H7 (cell line): Measurements from ENCODE around the gene EDAR. TPM values are rescaled to one million over a fixed set of nuclear protein-coding genes. Genes with fewer than 3 reads are reported as not detected.
A peak's percentile ranks its signal among the peaks of the same experiment; 100 is the strongest.

Experiments
- DNase-seq: peaks from one replicate; pipeline ENCODE4 v3.0.0; 2012
- H3K27me3 ChIP-seq: 2 replicates; pipeline ENCODE4 v1.6.0; 2011; ENCODE audit warnings: mild to moderate bottlenecking, low read length; ENCODE audit not compliant: control insufficient read depth, insufficient read depth
- H3K36me3 ChIP-seq: replicated peaks from 2 replicates; pipeline ENCODE4 v1.5.1; 2011; ENCODE audit warnings: low read length; ENCODE audit not compliant: control insufficient read depth, insufficient read depth
- H3K4me3 ChIP-seq: 2 replicates; pipeline ENCODE4 v1.5.1; 2011; ENCODE audit warnings: low read depth, mild to moderate bottlenecking, control low read depth, low read length, moderate library complexity; ENCODE audit not compliant: insufficient read depth
- total RNA-seq: library from RNA; depleted of rRNA; stranded (reverse); fragments of >200 nt; shearing (Covaris generic); gene quantifications from 2 replicates; pipeline ENCODE4 v1.2.3, GENCODE V29; 2014

EDAR gene
- total RNA-seq, 1 experiment from 2014 or later = 0.03 TPM

- Histone ChIP-seq H3K27me3 (no peaks in the 10 kb centered on the region), H3K4me3 (no peak overlapping the region), H3K36me3 (no peaks in the 10 kb centered on the region)
- no peak for DNase-seq
These were observed 94.3 kb downstream of the EDAR start for GRCh38 chr2:108894766-108895165.

GRCh38 chr2:108893277-108893676 is 95.7 kb downstream of the EDAR start:
- Histone ChIP-seq H3K27me3 (no peaks in the 10 kb centered on the region), H3K4me3 (no peak overlapping the region), H3K36me3 (no peaks in the 10 kb centered on the region)
- no peak for DNase-seq

DNA sequence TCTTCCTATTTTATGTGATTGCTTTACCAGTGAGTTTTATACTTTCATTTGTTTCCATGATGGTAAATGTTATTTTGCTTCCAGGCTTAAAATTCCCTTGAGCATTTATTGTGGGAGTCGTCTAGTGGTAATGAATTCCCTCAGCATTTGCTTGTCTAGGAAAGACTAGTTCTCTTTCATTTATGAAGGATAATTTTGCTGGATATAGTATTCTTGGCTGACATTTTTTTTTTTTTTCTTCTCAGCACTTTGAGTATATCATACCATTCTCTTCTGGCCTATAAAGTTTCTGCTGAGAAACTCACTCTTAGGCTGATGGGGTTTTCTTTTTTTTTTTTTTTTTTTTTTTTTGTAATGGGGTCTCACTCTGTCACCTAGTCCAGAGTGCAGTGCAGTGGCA is 99.1 kb downstream of the EDAR start:
- no peak overlapping the region for H3K4me3 ChIP-seq
- DNase-seq = no peak
- no peaks in the 10 kb centered on the region for H3K27me3 ChIP-seq
- H3K36me3 ChIP-seq = no peaks in the 10 kb centered on the region

- H3K4me3 ChIP-seq = no peak overlapping the region
- H3K27me3 ChIP-seq = no peaks in the 10 kb centered on the region
- no peaks in the 10 kb centered on the region for H3K36me3 ChIP-seq
- peak; percentile 46 for DNase-seq
These were observed 104.4 kb downstream of the EDAR start for GRCh38 chr2:108884619-108885018.

DNA sequence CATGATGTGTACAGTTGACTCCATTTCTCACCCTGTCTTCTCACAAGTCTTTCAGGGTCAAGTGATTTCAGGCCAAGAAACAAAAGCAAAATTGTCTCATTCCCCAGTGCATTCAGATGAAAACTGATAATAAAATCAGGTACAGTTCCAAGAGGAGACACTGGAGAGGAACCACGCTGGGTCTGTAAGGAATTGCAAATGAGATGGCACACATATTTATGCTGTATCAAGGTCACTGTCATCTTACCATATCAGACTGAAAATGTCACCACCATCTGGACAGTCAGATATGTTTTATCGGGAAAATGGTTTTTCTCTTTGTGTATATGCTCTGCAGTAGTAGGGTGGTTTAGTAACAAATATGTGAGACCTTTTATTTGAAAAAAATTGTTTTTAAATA is 110.7 kb downstream of the EDAR start:
- H3K4me3 ChIP-seq = no peak overlapping the region
- no peak for DNase-seq
- H3K36me3 ChIP-seq = no peaks in the 10 kb centered on the region

DNA sequence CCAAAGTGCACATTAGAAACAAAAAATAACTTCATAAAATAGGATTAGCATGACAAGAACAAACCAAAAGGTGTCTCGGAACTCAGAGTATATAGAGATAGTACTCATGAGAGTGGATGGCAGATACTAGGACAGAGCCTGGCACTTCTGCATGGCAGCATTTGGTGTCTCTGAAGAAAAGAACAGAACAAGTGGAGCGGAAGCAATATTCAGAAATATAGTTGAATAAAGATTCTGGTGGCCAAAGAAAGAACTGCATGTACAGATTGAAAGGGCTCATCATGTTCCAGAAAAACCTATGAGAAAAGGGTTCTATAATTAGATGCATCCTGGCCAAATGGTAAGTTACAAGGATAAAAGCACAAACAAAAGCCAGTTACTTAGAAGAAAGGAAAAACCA is 111.5 kb downstream of the EDAR start:
- Histone ChIP-seq H3K36me3 (no peaks in the 10 kb centered on the region), H3K4me3 (no peak overlapping the region), H3K27me3 (no peaks in the 10 kb centered on the region)
- no peak for DNase-seq

More for the DNA sequence above, 110.7 kb downstream of the EDAR start:
- no peaks in the 10 kb centered on the region for H3K27me3 ChIP-seq

DNA sequence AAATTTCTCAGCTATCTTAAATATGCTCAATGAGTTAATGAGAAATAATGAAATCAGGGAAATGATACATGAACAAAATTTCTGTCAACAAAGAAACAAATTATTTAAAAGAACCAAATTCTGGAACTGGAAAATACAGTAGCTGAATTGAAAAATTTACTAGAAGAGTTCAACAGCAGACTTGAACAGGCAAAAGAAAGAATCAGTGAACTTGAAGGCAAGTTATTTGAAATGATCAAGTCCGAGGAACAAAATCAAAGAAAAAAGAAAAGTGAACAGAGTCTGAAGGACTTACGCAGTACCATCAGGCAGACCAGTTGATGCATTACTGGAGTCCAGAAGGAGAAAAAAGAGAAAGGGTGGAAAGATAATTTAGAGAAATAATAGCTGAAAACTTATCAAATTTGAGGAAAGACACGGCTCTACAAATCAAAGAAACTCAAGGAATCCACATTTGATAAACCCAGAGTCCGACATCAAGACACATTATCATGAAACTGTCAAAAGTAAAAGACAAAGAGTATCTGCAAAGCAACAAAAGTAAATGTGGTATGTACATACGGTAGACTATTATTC is 118.9 kb downstream of the EDAR start:
- DNase-seq = no peak
- no peak overlapping the region for H3K4me3 ChIP-seq
- H3K36me3 ChIP-seq = no peaks in the 10 kb centered on the region
- H3K27me3 ChIP-seq = no peaks in the 10 kb centered on the region

DNA sequence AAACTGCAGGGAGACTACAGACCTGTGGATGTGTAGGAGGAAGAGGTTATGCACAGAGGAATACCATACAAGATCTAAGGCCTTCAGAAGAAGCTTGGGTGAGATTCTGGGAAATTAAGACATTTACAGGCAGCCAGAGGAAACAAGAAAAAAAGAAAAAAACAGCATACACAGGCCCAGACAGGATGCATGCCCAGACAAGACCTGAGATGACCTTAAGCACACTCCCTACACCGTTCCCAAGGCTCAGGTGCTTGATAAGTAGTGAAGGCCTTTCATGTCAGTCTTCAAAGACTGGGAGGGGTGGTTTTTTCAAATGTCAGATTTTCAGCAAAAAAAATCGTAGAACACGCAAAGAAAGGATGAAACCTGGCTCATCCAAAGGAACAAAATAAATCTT is 119.5 kb downstream of the EDAR start:
- H3K27me3 ChIP-seq = no peaks in the 10 kb centered on the region
- no peaks in the 10 kb centered on the region for H3K36me3 ChIP-seq
- no peak overlapping the region for H3K4me3 ChIP-seq
- DNase-seq = no peak

DNA sequence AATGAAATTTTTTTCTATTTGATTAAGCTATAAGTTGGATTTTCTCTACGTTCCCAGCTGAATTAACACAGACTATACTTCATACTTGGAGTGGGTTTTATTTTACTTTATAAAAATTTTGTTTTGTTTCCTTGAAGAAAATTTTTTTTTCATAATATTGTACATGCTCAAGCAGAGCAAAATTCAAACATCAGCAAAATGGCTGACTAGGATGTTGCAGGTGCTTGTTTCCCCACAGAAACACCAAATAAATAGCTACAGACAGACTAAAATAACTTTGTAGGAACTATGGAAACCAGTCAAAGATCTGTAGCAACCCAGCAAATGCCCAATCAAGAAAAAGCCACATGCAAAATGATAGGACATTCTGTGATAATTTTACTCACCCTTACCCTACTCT is 120.1 kb downstream of the EDAR start:
- H3K36me3 ChIP-seq = no peaks in the 10 kb centered on the region
- H3K27me3 ChIP-seq = no peaks in the 10 kb centered on the region
- no peak overlapping the region for H3K4me3 ChIP-seq
- no peak for DNase-seq

DNA sequence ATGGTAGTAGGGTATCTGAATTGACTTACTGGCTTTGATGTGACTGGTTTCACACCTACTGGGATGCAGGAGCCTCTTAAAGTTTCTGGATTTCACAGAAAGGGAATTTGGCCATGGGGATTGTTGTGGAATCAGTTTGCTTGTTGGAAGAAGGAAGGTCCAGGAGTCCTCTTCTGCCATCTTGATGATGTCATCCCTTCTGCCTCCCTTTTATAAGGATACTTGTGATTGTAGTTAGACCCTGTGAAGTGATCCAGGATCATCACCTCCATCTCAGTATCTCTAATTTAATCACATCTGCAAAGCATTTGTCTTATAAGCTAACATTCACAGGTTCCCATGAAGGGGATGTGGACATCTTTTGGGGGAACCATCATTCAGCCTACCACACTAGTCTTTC is 123.0 kb downstream of the EDAR start:
- H3K27me3 ChIP-seq = no peaks in the 10 kb centered on the region
- no peak for DNase-seq
- H3K36me3 ChIP-seq = no peaks in the 10 kb centered on the region
- no peak overlapping the region for H3K4me3 ChIP-seq

DNA sequence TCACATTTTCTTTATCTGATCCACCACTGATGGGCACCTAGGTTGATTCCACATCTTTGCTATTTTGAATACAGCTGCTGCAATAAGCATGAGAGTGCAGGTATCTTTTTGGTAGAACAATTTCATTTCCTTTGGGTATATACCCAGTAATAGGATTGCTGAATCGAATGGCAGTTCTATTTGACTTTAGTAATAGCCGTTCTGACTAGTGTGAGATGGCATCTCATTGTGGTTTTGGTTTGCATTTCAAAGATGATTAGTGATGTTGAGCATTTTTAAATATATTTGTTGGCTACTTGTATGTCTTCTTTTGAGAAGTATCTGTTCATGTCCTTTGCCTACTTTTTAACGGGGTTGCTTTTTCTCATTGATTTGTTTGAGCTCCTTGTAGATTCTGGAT is 130.1 kb downstream of the EDAR start:
- no peak overlapping the region for H3K4me3 ChIP-seq
- DNase-seq = no peak
- H3K36me3 ChIP-seq = no peaks in the 10 kb centered on the region; the same call in 1 of the 2 replicates
- H3K27me3 ChIP-seq = no peaks in the 10 kb centered on the region

DNA sequence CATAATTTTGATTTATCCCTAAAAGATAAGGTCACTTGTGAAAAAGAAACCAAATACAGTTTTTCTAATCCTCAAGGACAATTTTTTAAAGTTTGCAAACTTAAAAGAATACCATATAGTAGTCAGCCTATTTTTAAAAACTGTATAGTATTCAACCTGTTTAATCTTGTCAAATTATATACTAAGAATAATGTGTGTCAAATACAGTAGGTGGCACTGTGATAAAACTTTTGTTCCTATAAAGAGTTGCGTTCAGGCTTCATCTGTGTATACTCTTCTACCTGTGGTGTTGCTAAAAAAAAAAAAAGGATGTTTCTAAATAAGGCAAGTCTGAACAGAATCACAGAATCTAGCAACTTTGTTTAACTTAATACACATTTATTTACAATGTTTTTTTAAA is 133.8 kb downstream of the EDAR start:
- H3K36me3 ChIP-seq = no peaks in the 10 kb centered on the region; the same call in 1 of the 2 replicates
- no peaks in the 10 kb centered on the region for H3K27me3 ChIP-seq
- no peak for DNase-seq
- H3K4me3 ChIP-seq = no peak overlapping the region

DNA sequence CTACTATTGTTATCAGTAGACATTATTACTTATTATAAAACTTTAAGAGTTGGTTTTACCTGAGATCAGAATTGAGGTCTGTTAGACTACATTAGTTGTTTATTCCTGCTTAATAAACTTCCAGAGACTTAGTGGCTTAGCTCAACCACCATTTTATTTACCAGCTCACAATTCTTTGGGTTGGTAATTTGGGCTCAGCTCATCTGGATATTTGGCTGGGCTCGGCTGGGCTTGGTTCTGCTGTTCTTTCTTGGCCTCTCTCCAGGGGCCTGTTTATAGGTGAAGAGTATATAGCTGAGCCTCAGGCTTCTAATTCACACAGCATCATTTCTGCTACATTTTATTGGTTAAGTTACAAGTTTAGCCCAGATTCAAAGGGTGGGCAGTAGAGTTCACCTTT is 134.5 kb downstream of the EDAR start:
- DNase-seq = no peak
- Histone ChIP-seq H3K27me3 (no peaks in the 10 kb centered on the region), H3K4me3 (no peak overlapping the region), H3K36me3 (peaks cover 2% of the 10 kb centered on the region)

DNA sequence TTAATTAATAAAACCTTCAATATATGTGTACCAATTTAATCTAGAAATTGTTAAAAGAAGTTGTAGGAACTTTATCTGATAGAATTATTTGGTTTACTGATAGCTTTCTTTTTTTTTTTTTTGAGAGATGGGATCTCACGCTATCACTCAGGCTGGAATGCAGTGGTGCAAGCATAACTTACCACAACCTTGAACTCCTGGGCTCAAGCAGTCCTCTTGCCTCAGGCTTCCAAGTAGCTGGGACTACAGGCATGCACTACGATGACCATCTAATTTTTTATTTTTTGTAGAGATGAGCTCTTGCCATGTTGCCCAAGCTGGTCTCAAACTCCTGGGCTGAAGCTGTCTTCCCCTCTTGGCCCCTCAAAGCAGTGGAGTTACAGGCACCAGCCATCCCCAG is 135.6 kb downstream of the EDAR start:
- Histone ChIP-seq H3K4me3 (no peak overlapping the region), H3K27me3 (no peaks in the 10 kb centered on the region), H3K36me3 (peaks cover 2% of the 10 kb centered on the region)
- DNase-seq = no peak

DNA sequence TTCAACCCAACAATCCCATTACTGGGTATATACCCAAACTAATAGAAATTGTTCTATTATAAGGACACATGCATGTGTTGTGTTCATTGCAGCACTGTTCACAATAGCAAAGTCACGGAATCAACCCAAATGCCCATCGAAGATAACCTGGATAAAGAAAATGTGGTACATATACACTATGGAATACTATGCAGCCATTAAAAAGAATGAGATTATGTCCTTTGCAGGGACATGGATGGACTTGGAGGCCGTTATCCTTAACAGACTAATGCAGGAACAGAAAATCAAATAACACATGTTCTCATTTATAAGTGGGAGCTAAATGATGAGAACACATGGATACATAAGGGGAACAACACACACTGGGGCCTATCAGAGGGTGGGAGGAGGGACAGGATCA is 136.6 kb downstream of the EDAR start:
- peaks cover 2% of the 10 kb centered on the region for H3K36me3 ChIP-seq
- no peaks in the 10 kb centered on the region for H3K27me3 ChIP-seq
- no peak overlapping the region for H3K4me3 ChIP-seq
- DNase-seq = no peak

GRCh38 chr2:108847000-108847399 is 142.0 kb downstream of the EDAR start:
- no peak for DNase-seq
- no peak overlapping the region for H3K4me3 ChIP-seq
- no peaks in the 10 kb centered on the region for H3K27me3 ChIP-seq
- H3K36me3 ChIP-seq = peaks cover 2% of the 10 kb centered on the region
